AG04449 (cell line): ENCODE results near the gene KMT2C.

ENCODE experiments used
- CTCF ChIA-PET: fragments of 350-600 bp; formaldehyde crosslinking; extraction: SDS; loops from one replicate; lab custom pipeline; 2021; ENCODE audit warnings: antibody characterized with exemption; lab: Yijun Ruan, JAX
- POLR2A ChIA-PET: fragments of 400-600, 350-600 bp; formaldehyde crosslinking; extraction: SDS; loops from one replicate; lab custom pipeline; 2020; ENCODE audit warnings: antibody characterized with exemption, inconsistent platforms; lab: Yijun Ruan, JAX
- DNase-seq: peaks from one replicate; pipeline ENCODE4 v3.0.0-alpha.2; 2010; ENCODE audit warnings: low read depth, low spot score
- H3K4me3 ChIP-seq: 2 replicates; pipeline ENCODE4 v1.5.1; 2011; ENCODE audit warnings: low read depth, mild to moderate bottlenecking, control low read depth, low read length
- TF ChIP-seq, protein P1 (sequence below): IDR thresholded peaks from one replicate; pipeline ENCODE4 v1.5.1; 2011; ENCODE audit warnings: mild to moderate bottlenecking, moderate library complexity, low read length, control low read depth, inconsistent platforms; ENCODE audit not compliant: insufficient read depth; ENCODE audit errors: missing control alignments

The KMT2C gene

GRCh38 chr7:152086513-152086912 is 349.3 kb downstream of the KMT2C start:
- TF ChIP-seq, protein P1, sequence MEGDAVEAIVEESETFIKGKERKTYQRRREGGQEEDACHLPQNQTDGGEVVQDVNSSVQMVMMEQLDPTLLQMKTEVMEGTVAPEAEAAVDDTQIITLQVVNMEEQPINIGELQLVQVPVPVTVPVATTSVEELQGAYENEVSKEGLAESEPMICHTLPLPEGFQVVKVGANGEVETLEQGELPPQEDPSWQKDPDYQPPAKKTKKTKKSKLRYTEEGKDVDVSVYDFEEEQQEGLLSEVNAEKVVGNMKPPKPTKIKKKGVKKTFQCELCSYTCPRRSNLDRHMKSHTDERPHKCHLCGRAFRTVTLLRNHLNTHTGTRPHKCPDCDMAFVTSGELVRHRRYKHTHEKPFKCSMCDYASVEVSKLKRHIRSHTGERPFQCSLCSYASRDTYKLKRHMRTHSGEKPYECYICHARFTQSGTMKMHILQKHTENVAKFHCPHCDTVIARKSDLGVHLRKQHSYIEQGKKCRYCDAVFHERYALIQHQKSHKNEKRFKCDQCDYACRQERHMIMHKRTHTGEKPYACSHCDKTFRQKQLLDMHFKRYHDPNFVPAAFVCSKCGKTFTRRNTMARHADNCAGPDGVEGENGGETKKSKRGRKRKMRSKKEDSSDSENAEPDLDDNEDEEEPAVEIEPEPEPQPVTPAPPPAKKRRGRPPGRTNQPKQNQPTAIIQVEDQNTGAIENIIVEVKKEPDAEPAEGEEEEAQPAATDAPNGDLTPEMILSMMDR: no peak
- H3K4me3 ChIP-seq: no peak overlapping the region
- ChIA-PET POLR2A (no interaction called here), CTCF (no interaction called here)
- DNase-seq: no peak

DNA sequence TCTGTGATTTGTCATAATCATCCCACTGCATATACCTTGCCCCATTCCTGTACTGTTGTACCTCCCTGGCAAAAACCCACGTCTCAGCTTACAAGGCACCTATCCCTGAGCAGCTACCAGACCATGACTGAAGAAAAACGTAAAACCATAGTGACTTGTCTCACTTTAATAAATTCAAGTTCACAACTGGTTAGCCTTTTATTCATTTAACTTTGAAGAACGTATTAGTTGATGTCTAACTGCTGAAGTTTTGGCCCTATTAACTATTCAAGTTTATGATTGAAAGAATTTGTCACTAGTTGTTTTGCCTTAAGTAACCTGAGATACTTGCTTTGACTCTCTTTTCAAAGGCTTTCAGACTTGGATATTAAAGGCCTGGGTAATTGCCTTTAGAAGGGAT is 350.7 kb downstream of the KMT2C start:
- ChIA-PET CTCF (no interaction called here), POLR2A (no interaction called here)
- DNase-seq: no peak
- H3K4me3 ChIP-seq: no peak overlapping the region
- TF ChIP-seq, protein P1: no peak
